Neural cell (in vitro differentiated cells): Measurements from ENCODE around the gene PID1. TPM values are rescaled to one million over a fixed set of nuclear protein-coding genes. Genes with fewer than 3 reads are reported as not detected.

Source experiments
- H2AFZ ChIP-seq: fragments of 200-600, 300-800 bp; sonication (generic), shearing (Covaris generic); 2 replicates; pipeline ENCODE4 v1.6.0; 2014; ENCODE audit warnings: low read depth, mild to moderate bottlenecking, antibody characterized with exemption, low read length, moderate library complexity
- H3F3A ChIP-seq: fragments of 200-600 bp; shearing (Covaris generic); 2 replicates; pipeline ENCODE4 v1.6.1; 2016; ENCODE audit warnings: mild to moderate bottlenecking, moderate library complexity, mixed read lengths, antibody characterized with exemption, low read length; ENCODE audit not compliant: insufficient read depth, poor library complexity, severe bottlenecking
- H3K27ac ChIP-seq: fragments of 200-600, 300-800 bp; sonication (generic), shearing (Covaris generic); 2 replicates; pipeline ENCODE4 v1.5.1; 2014; ENCODE audit warnings: mild to moderate bottlenecking, low read length, moderate library complexity
- H3K27me3 ChIP-seq: fragments of 300-800, 200-600 bp; sonication (generic), shearing (Covaris generic); 2 replicates; pipeline ENCODE4 v1.6.0; 2014; ENCODE audit warnings: mild to moderate bottlenecking, low read depth, low read length, moderate library complexity; ENCODE audit not compliant: insufficient read depth
- H3K36me3 ChIP-seq: fragments of 300-800, 200-600 bp; sonication (generic), shearing (Covaris generic); 2 replicates; pipeline ENCODE4 v1.5.1; 2014; ENCODE audit warnings: mild to moderate bottlenecking, antibody characterized with exemption, low read length, moderate library complexity; ENCODE audit not compliant: insufficient read depth
- H3K4me2 ChIP-seq: fragments of 300-800, 200-600 bp; sonication (generic), shearing (Covaris generic); 2 replicates; pipeline ENCODE4 v1.6.0; 2014; ENCODE audit warnings: mild to moderate bottlenecking, low read length
- H3K4me3 ChIP-seq: fragments of 300-800, 200-600 bp; sonication (generic), shearing (Covaris generic); 2 replicates; pipeline ENCODE4 v1.5.1; 2014; ENCODE audit warnings: mild to moderate bottlenecking, low read length, moderate library complexity
- H3K79me2 ChIP-seq: fragments of 200-600 bp; shearing (Covaris generic); replicated peaks from 2 replicates; pipeline ENCODE4 v1.6.0; 2014; ENCODE audit warnings: mild to moderate bottlenecking, low read length, moderate library complexity; ENCODE audit not compliant: insufficient read depth
- H3K9ac ChIP-seq: fragments of 300-800, 200-600 bp; sonication (generic), shearing (Covaris generic); 2 replicates; pipeline ENCODE4 v1.6.1; 2016; ENCODE audit warnings: mild to moderate bottlenecking, low read length, mixed read lengths
- H3K9me2 ChIP-seq: fragments of 200-600 bp; shearing (Covaris generic); 2 replicates; pipeline ENCODE4 v1.6.1; 2016; ENCODE audit warnings: mild to moderate bottlenecking, low read length, mixed read lengths; ENCODE audit not compliant: insufficient read depth
- H3K9me3 ChIP-seq: fragments of 200-600, 300-800 bp; sonication (generic), shearing (Covaris generic); 2 replicates; pipeline ENCODE4 v1.6.1; 2016; ENCODE audit warnings: mild to moderate bottlenecking, mixed run types, low read length, moderate library complexity, mixed read lengths
- H4K20me1 ChIP-seq: fragments of 200-600 bp; shearing (Covaris generic); 2 replicates; pipeline ENCODE4 v1.6.1; 2016; ENCODE audit warnings: mild to moderate bottlenecking, mixed run types; ENCODE audit not compliant: insufficient read depth
- CTCF ChIP-seq: fragments of 450-650 bp; IDR thresholded peaks from 2 replicates; pipeline ENCODE4 v1.5.1; 2014; ENCODE audit warnings: antibody characterized with exemption, mild to moderate bottlenecking, moderate library complexity; ENCODE audit not compliant: poor library complexity, severe bottlenecking
- EP300 ChIP-seq: fragments of 450-650 bp; conservative IDR thresholded peaks from 2 replicates; pipeline ENCODE4 v1.6.1; 2014; ENCODE audit warnings: antibody characterized with exemption, mild to moderate bottlenecking, moderate library complexity; ENCODE audit not compliant: poor library complexity, severe bottlenecking
- EZH2 ChIP-seq: fragments of 200-600, 300-800 bp; shearing (Covaris generic), sonication (generic); IDR thresholded peaks from 2 replicates; pipeline ENCODE4 v1.6.1; 2014; ENCODE audit warnings: antibody characterized with exemption, low read length, borderline replicate concordance, mild to moderate bottlenecking; ENCODE audit not compliant: insufficient read depth, poor library complexity, severe bottlenecking
- MXI1 ChIP-seq: fragments of 450-650 bp; conservative IDR thresholded peaks from 2 replicates; pipeline ENCODE4 v1.6.1; 2014; ENCODE audit warnings: antibody characterized with exemption, mild to moderate bottlenecking; ENCODE audit not compliant: poor library complexity, severe bottlenecking
- POLR2AphosphoS5 ChIP-seq: IDR thresholded peaks from 2 replicates; pipeline ENCODE4 v1.6.1; 2012
- RAD21 ChIP-seq: fragments of 450-650 bp; conservative IDR thresholded peaks from 2 replicates; pipeline ENCODE4 v1.6.1; 2014; ENCODE audit warnings: antibody characterized with exemption, mild to moderate bottlenecking, moderate library complexity
- REST ChIP-seq: IDR thresholded peaks from 2 replicates; pipeline ENCODE4 v1.6.1; 2012; ENCODE audit warnings: borderline replicate concordance
- SMC3 ChIP-seq: fragments of 450-650 bp; conservative IDR thresholded peaks from 2 replicates; pipeline ENCODE4 v1.6.1; 2014; ENCODE audit warnings: antibody characterized with exemption, mild to moderate bottlenecking, moderate library complexity; ENCODE audit not compliant: poor library complexity
- TAF1 ChIP-seq: IDR thresholded peaks from 2 replicates; pipeline ENCODE4 v1.6.1; 2012; ENCODE audit warnings: low read depth
- polyA plus RNA-seq: library from polyadenylated mRNA; depleted of rRNA; stranded (reverse); fragments of >200 nt; gene quantifications from 2 replicates; pipeline ENCODE4 v1.2.3, GENCODE V29; 2014

PID1 gene
- polyA plus RNA-seq, 1 donor from 2014 or later = 11.0 TPM

- H3K27me3 ChIP-seq = no peaks in the 10 kb centered on the region
- H4K20me1 ChIP-seq = no peaks in the 10 kb centered on the region
- TF ChIP-seq MXI1 (no peak), TAF1 (no peak), REST (no peak), RAD21 (no peak), CTCF (no peak), EZH2 (no peak), SMC3 (no peak), EP300 (no peak), POLR2AphosphoS5 (no peak)
- H3K4me3 ChIP-seq = no peak overlapping the region
- no peaks in the 10 kb centered on the region for H3K79me2 ChIP-seq
- no peak overlapping the region for H2AFZ ChIP-seq
- H3K9me2 ChIP-seq = no peaks in the 10 kb centered on the region
- no peaks in the 10 kb centered on the region for H3K9me3 ChIP-seq
- no peak overlapping the region for H3K9ac ChIP-seq
- H3K27ac ChIP-seq = no peak overlapping the region
- no peaks in the 10 kb centered on the region for H3K36me3 ChIP-seq
- H3F3A ChIP-seq = no peaks in the 10 kb centered on the region
- no peak overlapping the region for H3K4me2 ChIP-seq
Observed at GRCh38 chr2:229220254-229220653, 50.8 kb downstream of the PID1 start.

- no peak overlapping the region for H2AFZ ChIP-seq
- no peak overlapping the region for H3K9ac ChIP-seq
- H3K27me3 ChIP-seq = no peaks in the 10 kb centered on the region
- no peaks in the 10 kb centered on the region for H3K9me2 ChIP-seq
- H3K4me3 ChIP-seq = no peak overlapping the region
- H3K36me3 ChIP-seq = no peaks in the 10 kb centered on the region
- no peak overlapping the region for H3K4me2 ChIP-seq
- H3K27ac ChIP-seq = no peak overlapping the region
- H3F3A ChIP-seq = no peaks in the 10 kb centered on the region
- no peaks in the 10 kb centered on the region for H3K79me2 ChIP-seq
- TF ChIP-seq EZH2 = no peak
- TF ChIP-seq MXI1 = no peak
- TF ChIP-seq SMC3 = no peak
- TF ChIP-seq REST = no peak
- TF ChIP-seq TAF1 = no peak
- TF ChIP-seq CTCF = no peak
- TF ChIP-seq RAD21 = no peak
- TF ChIP-seq EP300 = no peak
- no peak for TF ChIP-seq POLR2AphosphoS5
- no peaks in the 10 kb centered on the region for H3K9me3 ChIP-seq
- H4K20me1 ChIP-seq = no peaks in the 10 kb centered on the region
Observed at GRCh38 chr2:229218329-229218921, 52.7 kb downstream of the PID1 start.
